Panc1 (cell line): ENCODE measurements around the gene ATXN7L1. TPM values are rescaled to one million over a fixed set of nuclear protein-coding genes. Genes with fewer than 3 reads are reported as not detected.
"Not testable (repeated sequence)": the region's sequence is repeated elsewhere in the genome, so short reads cannot be mapped to it uniquely, and the experiment has no call there.

Experiments
- ATAC-seq: fragments of 200-7000 bp; cut with Tn5 transposase; 2 replicates; pipeline ENCODE4 v1.9.1; 2020; ENCODE audit warnings: mild to moderate bottlenecking, moderate library complexity
- BruUV-seq: library from RNA; stranded (reverse); fragments of 400-500 nt; replicated peaks from 2 replicates; lab custom pipeline; 2021; lab: Mats Ljungman, UMichigan
- CTCF ChIA-PET: fragments of 300-600 bp; sonication (Branson Sonifier 250); formaldehyde crosslinking; loops from one replicate; lab custom pipeline; 2022; ENCODE audit warnings: antibody characterized with exemption; lab: Charles Lee
- POLR2A ChIA-PET: fragments of 300-600 bp; sonication (Branson Sonifier 250); formaldehyde crosslinking; loops from one replicate; lab custom pipeline; 2022; ENCODE audit warnings: antibody characterized with exemption; lab: Charles Lee
- DNase-seq: peaks from one replicate; pipeline ENCODE4 v3.0.0-alpha.2; 2010; ENCODE audit warnings: low read depth, low spot score
- H3K27ac ChIP-seq: 2 replicates; pipeline ENCODE4 v1.5.1; 2011; ENCODE audit warnings: mild to moderate bottlenecking, low read length, inconsistent platforms
- H3K27me3 ChIP-seq: fragments of 200-500 bp; sonication (Bioruptor generic); 2 replicates; pipeline ENCODE4 v1.6.0; 2014; ENCODE audit warnings: low read length, inconsistent platforms; ENCODE audit not compliant: control insufficient read depth, insufficient read depth
- H3K36me3 ChIP-seq: fragments of 200-500 bp; sonication (Bioruptor generic); 2 replicates; pipeline ENCODE4 v1.5.1; 2014; ENCODE audit warnings: inconsistent platforms, mild to moderate bottlenecking, low read length, moderate library complexity; ENCODE audit not compliant: control insufficient read depth, insufficient read depth
- H3K4me1 ChIP-seq: 2 replicates; pipeline ENCODE4 v1.5.1; 2011; ENCODE audit warnings: inconsistent platforms, mild to moderate bottlenecking, low read length, moderate library complexity; ENCODE audit not compliant: control insufficient read depth, insufficient read depth
- H3K4me3 ChIP-seq, 2 experiments: 2 replicates each; pipeline ENCODE4 v1.5.1; 2011 to 2012; ENCODE audit warnings: low read depth in 2 of 2, low read length in 2 of 2, mild to moderate bottlenecking in 2 of 2, inconsistent platforms in 1 of 2, moderate library complexity in 1 of 2
- H3K9me3 ChIP-seq: fragments of 200-500 bp; sonication (Bioruptor generic); 2 replicates; pipeline ENCODE4 v1.5.1; 2014; ENCODE audit warnings: low read depth, mild to moderate bottlenecking, inconsistent platforms, low read length, moderate library complexity; ENCODE audit not compliant: control insufficient read depth, insufficient read depth
- CTCF ChIP-seq: fragments of 450-650 bp; IDR thresholded peaks from 2 replicates; pipeline ENCODE4 v1.5.1; 2017; ENCODE audit warnings: mild to moderate bottlenecking
- POLR2AphosphoS5 ChIP-seq: IDR thresholded peaks from 2 replicates; pipeline ENCODE4 v1.6.1; 2012; ENCODE audit warnings: mild to moderate bottlenecking, low read depth, low read length, moderate library complexity
- SIN3A ChIP-seq: IDR thresholded peaks from 2 replicates; pipeline ENCODE4 v1.6.1; 2012; ENCODE audit warnings: low read depth, mild to moderate bottlenecking, low read length, moderate library complexity, borderline replicate concordance; ENCODE audit not compliant: insufficient read depth
- in situ Hi-C: cut with HindIII; loops from 2 replicates; pipeline ENCODE4 v1.10.0; 2016; ENCODE audit warnings: low sequenced_read_pairs, low pct_unique_long_range_greater_than_20kb
- intact Hi-C: fragments of 100-400 bp; cut with micrococcal nuclease; formaldehyde crosslinking; loops from one replicate; pipeline ENCODE4 v1.10.0; 2022; ENCODE audit not compliant: unreplicated experiment
- total RNA-seq: library from RNA; stranded (reverse); gene quantifications from one replicate; pipeline ENCODE4 v1.2.1, GENCODE V29; 2021; ENCODE audit not compliant: unreplicated experiment

The ATXN7L1 gene
- total RNA-seq, 1 experiment from 2014 or later = 10.8 TPM

GRCh38 chr7:105886776-105887175 is 10.4 kb upstream of the ATXN7L1 start:
- ATAC-seq = no peak
- in situ Hi-C loops = no loop called here
- TF ChIP-seq CTCF (no peak), POLR2AphosphoS5 (no peak)
- Histone ChIP-seq H3K9me3 (no peaks in the 10 kb centered on the region), H3K27ac (no peak overlapping the region), H3K4me1 (peaks cover 4% of the 10 kb centered on the region), H3K36me3 (no peaks in the 10 kb centered on the region), H3K27me3 (no peaks in the 10 kb centered on the region), H3K4me3 (no peak overlapping the region)
- POLR2A ChIA-PET = interaction anchor here (0.5 kb wide), 1 partner anchor 73 kb away, joined by 16 read pairs; no protein-coding TSS in a partner anchor
- no TSS peak for BruUV-seq
- intact Hi-C loops = no loop called here
- DNase-seq = no peak
- CTCF ChIA-PET = no interaction called here

GRCh38 chr7:105885387-105886111 is 9.2 kb upstream of the ATXN7L1 start:
- H3K4me1 ChIP-seq = peaks cover 4% of the 10 kb centered on the region
- no peak overlapping the region for H3K4me3 ChIP-seq
- ATAC-seq = no peak
- TF ChIP-seq SIN3A = no peak
- no peak for TF ChIP-seq CTCF
- H3K27me3 ChIP-seq = no peaks in the 10 kb centered on the region
- H3K9me3 ChIP-seq = no peaks in the 10 kb centered on the region
- DNase-seq = no peak
- intact Hi-C loops (no loop called here), in situ Hi-C loops (no loop called here)
- ChIA-PET POLR2A (interaction anchor here (0.6 kb wide), 1 partner anchor 12 kb away, joined by 3 read pairs; no protein-coding TSS in a partner anchor), CTCF (no interaction called here)
- no TSS peak for BruUV-seq
- no peak overlapping the region for H3K27ac ChIP-seq
- H3K36me3 ChIP-seq = no peaks in the 10 kb centered on the region

- H3K36me3 ChIP-seq, H3K9me3 ChIP-seq, DNase-seq, H3K4me3 ChIP-seq, BruUV-seq, POLR2A ChIA-PET, H3K27me3 ChIP-seq, H3K27ac ChIP-seq, intact Hi-C loops, CTCF ChIA-PET, in situ Hi-C loops, ATAC-seq: not testable (repeated sequence)
- peaks cover 16% of the 10 kb centered on the region for H3K4me1 ChIP-seq
These were observed 6.8 kb upstream of the ATXN7L1 start for GRCh38 chr7:105883179-105883578.
